Gastroesophageal sphincter (tissue), 3 donors: Measurements from ENCODE around the gene ZNF558.

Experiments
- CTCF ChIP-seq, 4 experiments: fragments of 200-600 bp in 2 of 4; fragments of 450-650 bp in 2 of 4; sonication (generic) in 1 of 4; IDR thresholded peaks; one replicate each; pipeline ENCODE4 v1.5.1; 2017 to 2019; ENCODE audit warnings: antibody characterized with exemption in 4 of 4, mild to moderate bottlenecking in 2 of 4, moderate library complexity in 2 of 4
- POLR2AphosphoS5 ChIP-seq: sonication (generic); formaldehyde crosslinking; IDR thresholded peaks from one replicate; pipeline ENCODE4 v1.6.1; 2017; ENCODE audit warnings: antibody characterized with exemption

- TF ChIP-seq POLR2AphosphoS5 (no peak), CTCF (IDR thresholded peaks at IDR 0.05) (no peak)
Observed at GRCh38 chr19:8835446-8835845, 3.3 kb upstream of the ZNF558 start.
